OCI-LY7 (cell line): ENCODE measurements around the gene WWOX. TPM values are rescaled to one million over a fixed set of nuclear protein-coding genes. Genes with fewer than 3 reads are reported as not detected.

Source experiments
- BruUV-seq: library from RNA; stranded (reverse); fragments of 400-500 nt; replicated peaks from 2 replicates; lab custom pipeline; 2021; lab: Mats Ljungman, UMichigan
- CTCF ChIA-PET: fragments of 300-600 bp; sonication (Branson Sonifier 250); formaldehyde crosslinking; loops from one replicate; lab custom pipeline; 2022; ENCODE audit warnings: antibody characterized with exemption; ENCODE audit not compliant: unreplicated experiment; lab: Charles Lee
- POLR2A ChIA-PET: fragments of 300-600 bp; sonication (Branson Sonifier 250); formaldehyde crosslinking; loops from one replicate; lab custom pipeline; 2022; ENCODE audit warnings: antibody characterized with exemption; lab: Charles Lee
- DNase-seq: peaks from one replicate; pipeline ENCODE4 v3.0.0-alpha.2; 2015; ENCODE audit warnings: low spot score
- H2AFZ ChIP-seq: fragments of 200-600 bp; sonication (generic), shearing (Covaris generic); 2 replicates; pipeline ENCODE4 v1.6.1; 2014; ENCODE audit warnings: mild to moderate bottlenecking, antibody characterized with exemption, low read length, moderate library complexity
- H3K27ac ChIP-seq: fragments of 200-600 bp; sonication (generic); 2 replicates; pipeline ENCODE4 v1.5.1; 2014; ENCODE audit warnings: mixed run types, low read depth, mild to moderate bottlenecking, moderate library complexity, low read length, inconsistent platforms; ENCODE audit not compliant: poor library complexity, severe bottlenecking
- H3K36me3 ChIP-seq: fragments of 200-600 bp; sonication (generic); 2 replicates; pipeline ENCODE4 v1.6.1; 2014; ENCODE audit warnings: mild to moderate bottlenecking, antibody characterized with exemption, low read length, moderate library complexity, mixed read lengths; ENCODE audit not compliant: insufficient read depth
- H3K4me1 ChIP-seq: fragments of 200-600 bp; sonication (generic); 2 replicates; pipeline ENCODE4 v1.5.1; 2014; ENCODE audit warnings: mild to moderate bottlenecking, low read length; ENCODE audit not compliant: insufficient read depth, poor library complexity, severe bottlenecking
- H3K4me2 ChIP-seq: fragments of 200-600 bp; sonication (generic); 2 replicates; pipeline ENCODE4 v1.6.1; 2014; ENCODE audit warnings: mild to moderate bottlenecking, low read length
- H3K4me3 ChIP-seq: fragments of 200-600 bp; sonication (generic); 2 replicates; pipeline ENCODE4 v1.5.1; 2014; ENCODE audit warnings: mild to moderate bottlenecking, low read depth, low read length; ENCODE audit not compliant: poor library complexity, severe bottlenecking
- H3K79me2 ChIP-seq: fragments of 200-600 bp; sonication (generic); 2 replicates; pipeline ENCODE4 v1.6.1; 2016; ENCODE audit warnings: low read depth, mild to moderate bottlenecking, low read length, moderate library complexity, mixed read lengths; ENCODE audit not compliant: insufficient read depth
- H3K9me2 ChIP-seq: fragments of 200-600 bp; sonication (generic); 2 replicates; pipeline ENCODE4 v1.6.1; 2016; ENCODE audit warnings: mild to moderate bottlenecking, low read length, mixed read lengths; ENCODE audit not compliant: insufficient read depth
- H3K9me3 ChIP-seq: fragments of 200-600 bp; sonication (generic); 2 replicates; pipeline ENCODE4 v1.6.1; 2014; ENCODE audit warnings: mild to moderate bottlenecking, mixed run types, low read length, mixed read lengths
- H4K20me1 ChIP-seq: fragments of 200-600 bp; sonication (generic); 2 replicates; pipeline ENCODE4 v1.6.1; 2014; ENCODE audit warnings: mild to moderate bottlenecking, antibody characterized with exemption, low read length, moderate library complexity, mixed read lengths; ENCODE audit not compliant: insufficient read depth
- EZH2phosphoT487 ChIP-seq: fragments of 200-600 bp; sonication (generic); IDR thresholded peaks from 2 replicates; pipeline ENCODE4 v1.6.1; 2018; ENCODE audit warnings: low read depth, borderline replicate concordance, mild to moderate bottlenecking, mixed run types, antibody characterized with exemption, low read length, moderate library complexity, mixed read lengths
- intact Hi-C: fragments of 100-400 bp; cut with micrococcal nuclease; formaldehyde crosslinking; loops from one replicate; pipeline ENCODE4 v1.10.0; 2022; ENCODE audit not compliant: unreplicated experiment
- total RNA-seq, 2 experiments: library from RNA; depleted of rRNA in 1 of 2; stranded (reverse); fragments of >200 nt in 1 of 2; shearing (Covaris generic) in 1 of 2; gene quantifications; 2 replicates each; pipeline ENCODE4 v1.2.3, GENCODE V29; 2014 to 2022
- TF ChIP-seq, protein P1 (sequence below): fragments of 200-600 bp; sonication (generic); conservative IDR thresholded peaks from 2 replicates; pipeline ENCODE4 v1.5.1; 2014; ENCODE audit warnings: mild to moderate bottlenecking, antibody characterized with exemption, low read length, moderate library complexity, mixed read lengths

WWOX gene
- total RNA-seq, 2 experiments from 2014 or later: 40.2 to 47.6 TPM

- DNase-seq: no peak
- intact Hi-C loops: no loop called here
- H4K20me1 ChIP-seq: no peaks in the 10 kb centered on the region
- H3K4me2 ChIP-seq: no peak overlapping the region
- peaks cover 11% of the 10 kb centered on the region for H3K4me1 ChIP-seq
- H3K4me3 ChIP-seq: no peak overlapping the region
- no TSS peak for BruUV-seq
- no peak for TF ChIP-seq EZH2phosphoT487
- TF ChIP-seq, protein P1, sequence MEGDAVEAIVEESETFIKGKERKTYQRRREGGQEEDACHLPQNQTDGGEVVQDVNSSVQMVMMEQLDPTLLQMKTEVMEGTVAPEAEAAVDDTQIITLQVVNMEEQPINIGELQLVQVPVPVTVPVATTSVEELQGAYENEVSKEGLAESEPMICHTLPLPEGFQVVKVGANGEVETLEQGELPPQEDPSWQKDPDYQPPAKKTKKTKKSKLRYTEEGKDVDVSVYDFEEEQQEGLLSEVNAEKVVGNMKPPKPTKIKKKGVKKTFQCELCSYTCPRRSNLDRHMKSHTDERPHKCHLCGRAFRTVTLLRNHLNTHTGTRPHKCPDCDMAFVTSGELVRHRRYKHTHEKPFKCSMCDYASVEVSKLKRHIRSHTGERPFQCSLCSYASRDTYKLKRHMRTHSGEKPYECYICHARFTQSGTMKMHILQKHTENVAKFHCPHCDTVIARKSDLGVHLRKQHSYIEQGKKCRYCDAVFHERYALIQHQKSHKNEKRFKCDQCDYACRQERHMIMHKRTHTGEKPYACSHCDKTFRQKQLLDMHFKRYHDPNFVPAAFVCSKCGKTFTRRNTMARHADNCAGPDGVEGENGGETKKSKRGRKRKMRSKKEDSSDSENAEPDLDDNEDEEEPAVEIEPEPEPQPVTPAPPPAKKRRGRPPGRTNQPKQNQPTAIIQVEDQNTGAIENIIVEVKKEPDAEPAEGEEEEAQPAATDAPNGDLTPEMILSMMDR: no peak
- peaks cover 8% of the 10 kb centered on the region; the same call in 1 of the 2 replicates for H3K79me2 ChIP-seq
- H2AFZ ChIP-seq: no peak overlapping the region
- CTCF ChIA-PET: no interaction called here
- no peaks in the 10 kb centered on the region for H3K9me3 ChIP-seq
- POLR2A ChIA-PET: interaction anchor here (1.2 kb wide), 1 partner anchor 41 kb away, joined by 3 read pairs; no protein-coding TSS in a partner anchor
- no peaks in the 10 kb centered on the region for H3K36me3 ChIP-seq
- no peak overlapping the region for H3K27ac ChIP-seq
- no peaks in the 10 kb centered on the region for H3K9me2 ChIP-seq
These were observed 2.7 kb downstream of the WWOX start for GRCh38 chr16:78102122-78102660.

GRCh38 chr16:78102865-78103264, 3.4 kb downstream of the WWOX start:
- peaks cover 8% of the 10 kb centered on the region; the same call in 1 of the 2 replicates for H3K79me2 ChIP-seq
- no peaks in the 10 kb centered on the region for H3K9me2 ChIP-seq
- BruUV-seq: no TSS peak
- H3K27ac ChIP-seq: no peak overlapping the region
- no peak overlapping the region for H3K4me3 ChIP-seq
- H3K36me3 ChIP-seq: no peaks in the 10 kb centered on the region
- ChIA-PET POLR2A (interaction anchor here (1.2 kb wide), 1 partner anchor 41 kb away, joined by 3 read pairs; no protein-coding TSS in a partner anchor), CTCF (no interaction called here)
- no peak for DNase-seq
- TF ChIP-seq, protein P1: no peak
- no peak for TF ChIP-seq EZH2phosphoT487
- no peak overlapping the region for H2AFZ ChIP-seq
- H3K9me3 ChIP-seq: no peaks in the 10 kb centered on the region
- intact Hi-C loops: no loop called here
- H3K4me1 ChIP-seq: peaks cover 11% of the 10 kb centered on the region
- H3K4me2 ChIP-seq: no peak overlapping the region
- no peaks in the 10 kb centered on the region for H4K20me1 ChIP-seq

GRCh38 chr16:78105517-78105916, 6.1 kb downstream of the WWOX start:
- TF ChIP-seq EZH2phosphoT487: no peak
- TF ChIP-seq, protein P1: no peak

More at GRCh38 chr16:78105517-78105916, 6.1 kb downstream of the WWOX start:
- Histone ChIP-seq H4K20me1 (no peaks in the 10 kb centered on the region), H3K9me3 (no peaks in the 10 kb centered on the region), H3K9me2 (no peaks in the 10 kb centered on the region), H3K4me1 (peaks cover 4% of the 10 kb centered on the region), H3K4me2 (no peak overlapping the region), H3K27ac (no peak overlapping the region), H3K4me3 (no peak overlapping the region), H2AFZ (no peak overlapping the region), H3K36me3 (peaks cover 9% of the 10 kb centered on the region), H3K79me2 (peaks cover 3% of the 10 kb centered on the region; the same call in 1 of the 2 replicates)
- intact Hi-C loops: no loop called here
- BruUV-seq: no TSS peak
- POLR2A ChIA-PET: interaction anchor here (0.7 kb wide), 1 partner anchor 39 kb away, joined by 3 read pairs; no protein-coding TSS in a partner anchor
- DNase-seq: no peak
- CTCF ChIA-PET: no interaction called here
